ENCODE data around the gene SLC30A7. TPM values are rescaled to one million over a fixed set of nuclear protein-coding genes. Genes with fewer than 3 reads are reported as not detected.

SLC30A7 gene
- total and polyA plus RNA-seq, 2 of the 13 experiments (the other 11 are each of a cell fraction or from before 2014, with no cell fraction given) = 8.3 to 40.8 TPM

DNA sequence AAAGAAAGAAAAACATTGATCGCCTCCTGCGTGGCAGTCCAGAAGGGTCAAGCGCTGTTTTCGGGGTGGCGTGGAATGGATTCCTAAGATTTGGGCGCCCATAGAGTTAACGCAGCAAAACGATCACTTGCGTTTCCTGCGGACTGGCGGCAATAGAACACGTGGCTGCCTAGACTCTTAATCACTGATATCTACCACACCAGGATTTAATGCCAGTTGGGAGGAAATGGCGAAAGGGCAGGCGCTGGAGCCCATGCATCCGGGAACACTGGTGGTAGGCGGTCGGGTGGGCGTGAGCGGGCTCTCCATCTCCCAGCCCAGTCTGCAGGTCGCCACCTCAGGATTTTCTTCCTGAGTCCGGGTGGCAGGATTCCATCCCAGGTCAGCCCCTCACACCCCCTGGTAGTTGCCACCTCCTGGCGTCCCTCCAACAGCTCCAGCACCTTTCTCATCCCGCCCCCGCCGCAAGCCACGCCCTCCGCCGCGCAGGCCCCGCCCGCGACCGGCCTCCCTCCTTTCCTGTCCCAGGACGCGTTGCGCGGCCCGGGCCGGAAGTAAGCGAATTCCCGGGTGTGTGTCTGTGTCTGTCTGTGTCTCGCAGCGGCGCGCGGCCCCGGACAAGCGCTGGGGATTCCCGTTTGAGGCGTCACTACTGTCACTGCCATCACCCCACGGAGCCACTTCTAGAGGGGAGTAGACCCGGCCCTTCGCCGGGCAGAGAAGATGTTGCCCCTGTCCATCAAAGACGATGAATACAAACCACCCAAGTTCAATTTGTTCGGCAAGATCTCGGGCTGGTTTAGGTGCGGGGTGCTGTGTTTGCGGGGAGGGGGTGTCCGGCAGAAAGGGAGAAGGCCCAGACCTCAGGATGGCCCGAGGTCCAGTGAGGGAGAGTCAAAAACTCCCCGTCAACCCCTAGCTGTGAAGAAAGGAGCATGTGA lies at the start of gene SLC30A7 (continued):
- TF ChIP-seq, protein P1, sequence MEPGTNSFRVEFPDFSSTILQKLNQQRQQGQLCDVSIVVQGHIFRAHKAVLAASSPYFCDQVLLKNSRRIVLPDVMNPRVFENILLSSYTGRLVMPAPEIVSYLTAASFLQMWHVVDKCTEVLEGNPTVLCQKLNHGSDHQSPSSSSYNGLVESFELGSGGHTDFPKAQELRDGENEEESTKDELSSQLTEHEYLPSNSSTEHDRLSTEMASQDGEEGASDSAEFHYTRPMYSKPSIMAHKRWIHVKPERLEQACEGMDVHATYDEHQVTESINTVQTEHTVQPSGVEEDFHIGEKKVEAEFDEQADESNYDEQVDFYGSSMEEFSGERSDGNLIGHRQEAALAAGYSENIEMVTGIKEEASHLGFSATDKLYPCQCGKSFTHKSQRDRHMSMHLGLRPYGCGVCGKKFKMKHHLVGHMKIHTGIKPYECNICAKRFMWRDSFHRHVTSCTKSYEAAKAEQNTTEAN (CRISPR knock-in tag; conservative IDR thresholded peaks at IDR 0.05) = no peak
- TF ChIP-seq, protein P2, sequence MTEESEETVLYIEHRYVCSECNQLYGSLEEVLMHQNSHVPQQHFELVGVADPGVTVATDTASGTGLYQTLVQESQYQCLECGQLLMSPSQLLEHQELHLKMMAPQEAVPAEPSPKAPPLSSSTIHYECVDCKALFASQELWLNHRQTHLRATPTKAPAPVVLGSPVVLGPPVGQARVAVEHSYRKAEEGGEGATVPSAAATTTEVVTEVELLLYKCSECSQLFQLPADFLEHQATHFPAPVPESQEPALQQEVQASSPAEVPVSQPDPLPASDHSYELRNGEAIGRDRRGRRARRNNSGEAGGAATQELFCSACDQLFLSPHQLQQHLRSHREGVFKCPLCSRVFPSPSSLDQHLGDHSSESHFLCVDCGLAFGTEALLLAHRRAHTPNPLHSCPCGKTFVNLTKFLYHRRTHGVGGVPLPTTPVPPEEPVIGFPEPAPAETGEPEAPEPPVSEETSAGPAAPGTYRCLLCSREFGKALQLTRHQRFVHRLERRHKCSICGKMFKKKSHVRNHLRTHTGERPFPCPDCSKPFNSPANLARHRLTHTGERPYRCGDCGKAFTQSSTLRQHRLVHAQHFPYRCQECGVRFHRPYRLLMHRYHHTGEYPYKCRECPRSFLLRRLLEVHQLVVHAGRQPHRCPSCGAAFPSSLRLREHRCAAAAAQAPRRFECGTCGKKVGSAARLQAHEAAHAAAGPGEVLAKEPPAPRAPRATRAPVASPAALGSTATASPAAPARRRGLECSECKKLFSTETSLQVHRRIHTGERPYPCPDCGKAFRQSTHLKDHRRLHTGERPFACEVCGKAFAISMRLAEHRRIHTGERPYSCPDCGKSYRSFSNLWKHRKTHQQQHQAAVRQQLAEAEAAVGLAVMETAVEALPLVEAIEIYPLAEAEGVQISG (CRISPR knock-in tag; IDR thresholded peaks at IDR 0.05) = peak; percentile 54
- TF ChIP-seq HNRNPK (IDR thresholded peaks at IDR 0.05; ENCODE audit: low read depth, low read length, poor library complexity, severe bottlenecking) = no peak
- TF ChIP-seq ZNF878 (CRISPR knock-in tag; IDR thresholded peaks at IDR 0.05) = no peak
- TF ChIP-seq, protein P3, sequence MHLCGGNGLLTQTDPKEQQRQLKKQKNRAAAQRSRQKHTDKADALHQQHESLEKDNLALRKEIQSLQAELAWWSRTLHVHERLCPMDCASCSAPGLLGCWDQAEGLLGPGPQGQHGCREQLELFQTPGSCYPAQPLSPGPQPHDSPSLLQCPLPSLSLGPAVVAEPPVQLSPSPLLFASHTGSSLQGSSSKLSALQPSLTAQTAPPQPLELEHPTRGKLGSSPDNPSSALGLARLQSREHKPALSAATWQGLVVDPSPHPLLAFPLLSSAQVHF (CRISPR knock-in tag; IDR thresholded peaks at IDR 0.05) = no peak
- no peak; the same call in 1 of the 2 replicates for TF ChIP-seq SP4 (CRISPR knock-in tag; IDR thresholded peaks at IDR 0.05)
- TF ChIP-seq RFX1 (IDR thresholded peaks at IDR 0.05) = no peak
- TF ChIP-seq ZSCAN29 (CRISPR knock-in tag; conservative IDR thresholded peaks at IDR 0.05) = no peak
- TF ChIP-seq, protein P4, sequence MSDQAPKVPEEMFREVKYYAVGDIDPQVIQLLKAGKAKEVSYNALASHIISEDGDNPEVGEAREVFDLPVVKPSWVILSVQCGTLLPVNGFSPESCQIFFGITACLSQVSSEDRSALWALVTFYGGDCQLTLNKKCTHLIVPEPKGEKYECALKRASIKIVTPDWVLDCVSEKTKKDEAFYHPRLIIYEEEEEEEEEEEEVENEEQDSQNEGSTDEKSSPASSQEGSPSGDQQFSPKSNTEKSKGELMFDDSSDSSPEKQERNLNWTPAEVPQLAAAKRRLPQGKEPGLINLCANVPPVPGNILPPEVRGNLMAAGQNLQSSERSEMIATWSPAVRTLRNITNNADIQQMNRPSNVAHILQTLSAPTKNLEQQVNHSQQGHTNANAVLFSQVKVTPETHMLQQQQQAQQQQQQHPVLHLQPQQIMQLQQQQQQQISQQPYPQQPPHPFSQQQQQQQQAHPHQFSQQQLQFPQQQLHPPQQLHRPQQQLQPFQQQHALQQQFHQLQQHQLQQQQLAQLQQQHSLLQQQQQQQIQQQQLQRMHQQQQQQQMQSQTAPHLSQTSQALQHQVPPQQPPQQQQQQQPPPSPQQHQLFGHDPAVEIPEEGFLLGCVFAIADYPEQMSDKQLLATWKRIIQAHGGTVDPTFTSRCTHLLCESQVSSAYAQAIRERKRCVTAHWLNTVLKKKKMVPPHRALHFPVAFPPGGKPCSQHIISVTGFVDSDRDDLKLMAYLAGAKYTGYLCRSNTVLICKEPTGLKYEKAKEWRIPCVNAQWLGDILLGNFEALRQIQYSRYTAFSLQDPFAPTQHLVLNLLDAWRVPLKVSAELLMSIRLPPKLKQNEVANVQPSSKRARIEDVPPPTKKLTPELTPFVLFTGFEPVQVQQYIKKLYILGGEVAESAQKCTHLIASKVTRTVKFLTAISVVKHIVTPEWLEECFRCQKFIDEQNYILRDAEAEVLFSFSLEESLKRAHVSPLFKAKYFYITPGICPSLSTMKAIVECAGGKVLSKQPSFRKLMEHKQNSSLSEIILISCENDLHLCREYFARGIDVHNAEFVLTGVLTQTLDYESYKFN (CRISPR knock-in tag; conservative IDR thresholded peaks at IDR 0.05) = no peak; the same call in 1 of the 2 replicates
- TF ChIP-seq, protein P5, sequence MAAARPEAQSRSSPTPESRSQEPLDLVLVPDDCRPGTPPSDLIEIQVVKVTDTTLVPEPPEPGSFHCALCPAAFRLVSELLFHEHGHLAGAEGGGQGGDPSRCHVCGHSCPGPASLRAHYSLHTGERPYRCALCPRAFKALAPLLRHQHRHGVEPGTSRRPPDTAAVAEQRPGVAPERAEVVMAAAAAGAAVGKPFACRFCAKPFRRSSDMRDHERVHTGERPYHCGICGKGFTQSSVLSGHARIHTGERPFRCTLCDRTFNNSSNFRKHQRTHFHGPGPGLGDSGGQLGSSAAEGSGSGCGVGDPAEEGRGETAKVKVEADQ (CRISPR knock-in tag; IDR thresholded peaks at IDR 0.05; ENCODE audit: borderline replicate concordance) = no peak
- TF ChIP-seq ZNF274 (CRISPR knock-in tag; IDR thresholded peaks at IDR 0.05) = no peak; the same call in none of the 2 replicates
- TF ChIP-seq NFE2L1 (CRISPR knock-in tag; IDR thresholded peaks at IDR 0.05; ENCODE audit: borderline replicate concordance) = no peak
- TF ChIP-seq, protein P6, sequence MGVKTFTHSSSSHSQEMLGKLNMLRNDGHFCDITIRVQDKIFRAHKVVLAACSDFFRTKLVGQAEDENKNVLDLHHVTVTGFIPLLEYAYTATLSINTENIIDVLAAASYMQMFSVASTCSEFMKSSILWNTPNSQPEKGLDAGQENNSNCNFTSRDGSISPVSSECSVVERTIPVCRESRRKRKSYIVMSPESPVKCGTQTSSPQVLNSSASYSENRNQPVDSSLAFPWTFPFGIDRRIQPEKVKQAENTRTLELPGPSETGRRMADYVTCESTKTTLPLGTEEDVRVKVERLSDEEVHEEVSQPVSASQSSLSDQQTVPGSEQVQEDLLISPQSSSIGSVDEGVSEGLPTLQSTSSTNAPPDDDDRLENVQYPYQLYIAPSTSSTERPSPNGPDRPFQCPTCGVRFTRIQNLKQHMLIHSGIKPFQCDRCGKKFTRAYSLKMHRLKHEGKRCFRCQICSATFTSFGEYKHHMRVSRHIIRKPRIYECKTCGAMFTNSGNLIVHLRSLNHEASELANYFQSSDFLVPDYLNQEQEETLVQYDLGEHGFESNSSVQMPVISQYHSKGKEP (CRISPR knock-in tag; IDR thresholded peaks at IDR 0.05) = no peak
